ENCODE results near the gene GPR137. TPM values are rescaled to one million over a fixed set of nuclear protein-coding genes. Genes with fewer than 3 reads are reported as not detected.

Gene GPR137
- total and polyA plus RNA-seq, 9 of the 15 experiments (the other 6 are each of a cell fraction or from before 2014, with no cell fraction given): 0.32 to 26.7 (median 10.7) TPM

DNA sequence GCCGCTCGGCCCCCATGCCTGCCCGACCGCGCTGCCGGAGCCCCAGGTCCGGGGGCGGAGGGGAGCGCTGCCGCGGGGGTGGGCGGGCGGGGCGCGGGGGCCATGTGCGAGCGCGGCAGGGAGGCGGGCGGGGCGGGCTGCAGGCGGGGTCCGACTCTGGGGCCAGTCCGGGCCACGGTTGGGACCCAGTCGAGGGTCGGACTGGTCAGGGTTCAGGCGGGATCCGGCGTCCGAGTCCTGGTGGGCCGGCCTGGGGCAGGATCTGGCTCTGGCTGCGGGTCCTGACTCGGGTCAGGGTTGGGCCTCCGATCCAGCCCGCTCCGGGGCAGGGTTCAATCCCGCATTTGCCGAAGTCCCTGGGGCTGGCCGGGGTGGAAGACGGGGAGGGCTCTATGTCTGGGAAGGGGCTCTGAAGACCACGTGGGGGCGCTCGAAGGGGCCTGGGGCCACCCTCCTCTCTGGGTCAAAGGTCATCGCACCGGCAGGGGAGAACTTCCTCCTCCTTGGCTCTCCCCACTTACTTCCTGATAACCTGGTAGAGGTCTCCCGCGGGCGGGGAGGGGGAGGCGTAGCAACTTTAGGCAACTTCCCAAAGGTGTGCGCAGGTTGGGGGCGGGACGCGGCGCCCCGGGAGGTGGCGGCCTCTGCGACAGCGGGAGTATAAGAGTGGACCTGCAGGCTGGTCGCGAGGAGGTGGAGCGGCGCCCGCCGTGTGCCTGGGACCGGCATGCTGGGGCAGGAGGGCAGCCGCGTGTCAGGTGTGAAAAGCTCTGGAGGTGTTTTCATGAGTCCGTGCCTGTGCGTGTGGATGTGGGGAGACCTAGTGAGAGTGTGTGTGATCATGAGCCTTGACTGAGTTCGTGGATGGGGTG lies 20.3 kb downstream of the GPR137 start (continued):
- TF ChIP-seq HDAC6 (IDR thresholded peaks at IDR 0.05; ENCODE audit: low read depth, low read length) (no peak), ZNF717 (CRISPR knock-in tag; IDR thresholded peaks at IDR 0.05) (no peak), MEIS2 (IDR thresholded peaks at IDR 0.05; ENCODE audit: partially characterized antibody) (no peak), NRF1 (conservative IDR thresholded peaks at IDR 0.05 in 1 of 2, IDR thresholded peaks at IDR 0.05 in 1 of 2) (peak; percentile 56 to 62), U2AF1 (optimal IDR thresholded peaks at IDR 0.05; ENCODE audit: low read depth, low read length) (no peak), ADNP (tag; IDR thresholded peaks at IDR 0.05) (no peak), CSDE1 (IDR thresholded peaks at IDR 0.05) (no peak), MTA3 (IDR thresholded peaks at IDR 0.05; ENCODE audit: borderline replicate concordance) (no peak; the same call in 1 of the 2 replicates), RBM14 (IDR thresholded peaks at IDR 0.05; ENCODE audit: borderline replicate concordance, insufficient read depth, low read depth, low read length) (no peak), ZNF274 (IDR thresholded peaks at IDR 0.05; ENCODE audit: borderline replicate concordance, low read depth, low read length) (no peak), ZNF165 (CRISPR knock-in tag; IDR thresholded peaks at IDR 0.05; ENCODE audit: borderline replicate concordance) (no peak), SAFB2 (IDR thresholded peaks at IDR 0.05; ENCODE audit: borderline replicate concordance, low read depth, low read length, severe bottlenecking) (no peak), CBX8 (IDR thresholded peaks at IDR 0.05; ENCODE audit: borderline replicate concordance, extremely low read depth, low read depth, low read length, poor library complexity, severe bottlenecking) (no peak), BCOR (IDR thresholded peaks at IDR 0.05) (no peak), NFATC3 (IDR thresholded peaks at IDR 0.05) (no peak), RBM25 (IDR thresholded peaks at IDR 0.05; ENCODE audit: low read depth, low read length, severe bottlenecking) (no peak)
- TF ChIP-seq, protein P1, sequence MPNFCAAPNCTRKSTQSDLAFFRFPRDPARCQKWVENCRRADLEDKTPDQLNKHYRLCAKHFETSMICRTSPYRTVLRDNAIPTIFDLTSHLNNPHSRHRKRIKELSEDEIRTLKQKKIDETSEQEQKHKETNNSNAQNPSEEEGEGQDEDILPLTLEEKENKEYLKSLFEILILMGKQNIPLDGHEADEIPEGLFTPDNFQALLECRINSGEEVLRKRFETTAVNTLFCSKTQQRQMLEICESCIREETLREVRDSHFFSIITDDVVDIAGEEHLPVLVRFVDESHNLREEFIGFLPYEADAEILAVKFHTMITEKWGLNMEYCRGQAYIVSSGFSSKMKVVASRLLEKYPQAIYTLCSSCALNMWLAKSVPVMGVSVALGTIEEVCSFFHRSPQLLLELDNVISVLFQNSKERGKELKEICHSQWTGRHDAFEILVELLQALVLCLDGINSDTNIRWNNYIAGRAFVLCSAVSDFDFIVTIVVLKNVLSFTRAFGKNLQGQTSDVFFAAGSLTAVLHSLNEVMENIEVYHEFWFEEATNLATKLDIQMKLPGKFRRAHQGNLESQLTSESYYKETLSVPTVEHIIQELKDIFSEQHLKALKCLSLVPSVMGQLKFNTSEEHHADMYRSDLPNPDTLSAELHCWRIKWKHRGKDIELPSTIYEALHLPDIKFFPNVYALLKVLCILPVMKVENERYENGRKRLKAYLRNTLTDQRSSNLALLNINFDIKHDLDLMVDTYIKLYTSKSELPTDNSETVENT (CRISPR knock-in tag; IDR thresholded peaks at IDR 0.05): 0 out of 2 replicates have a peak, but pooled peaks have one; percentile 23
- TF ChIP-seq, protein P2, sequence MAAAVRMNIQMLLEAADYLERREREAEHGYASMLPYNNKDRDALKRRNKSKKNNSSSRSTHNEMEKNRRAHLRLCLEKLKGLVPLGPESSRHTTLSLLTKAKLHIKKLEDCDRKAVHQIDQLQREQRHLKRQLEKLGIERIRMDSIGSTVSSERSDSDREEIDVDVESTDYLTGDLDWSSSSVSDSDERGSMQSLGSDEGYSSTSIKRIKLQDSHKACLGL (CRISPR knock-in tag; IDR thresholded peaks at IDR 0.05; ENCODE audit: borderline replicate concordance, poor library complexity, severe bottlenecking): no peak
- TF ChIP-seq, protein P3, sequence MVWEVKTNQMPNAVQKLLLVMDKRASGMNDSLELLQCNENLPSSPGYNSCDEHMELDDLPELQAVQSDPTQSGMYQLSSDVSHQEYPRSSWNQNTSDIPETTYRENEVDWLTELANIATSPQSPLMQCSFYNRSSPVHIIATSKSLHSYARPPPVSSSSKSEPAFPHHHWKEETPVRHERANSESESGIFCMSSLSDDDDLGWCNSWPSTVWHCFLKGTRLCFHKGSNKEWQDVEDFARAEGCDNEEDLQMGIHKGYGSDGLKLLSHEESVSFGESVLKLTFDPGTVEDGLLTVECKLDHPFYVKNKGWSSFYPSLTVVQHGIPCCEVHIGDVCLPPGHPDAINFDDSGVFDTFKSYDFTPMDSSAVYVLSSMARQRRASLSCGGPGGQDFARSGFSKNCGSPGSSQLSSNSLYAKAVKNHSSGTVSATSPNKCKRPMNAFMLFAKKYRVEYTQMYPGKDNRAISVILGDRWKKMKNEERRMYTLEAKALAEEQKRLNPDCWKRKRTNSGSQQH (CRISPR knock-in tag; IDR thresholded peaks at IDR 0.05): no peak; the same call in 1 of the 2 replicates
- TF ChIP-seq, protein P4, sequence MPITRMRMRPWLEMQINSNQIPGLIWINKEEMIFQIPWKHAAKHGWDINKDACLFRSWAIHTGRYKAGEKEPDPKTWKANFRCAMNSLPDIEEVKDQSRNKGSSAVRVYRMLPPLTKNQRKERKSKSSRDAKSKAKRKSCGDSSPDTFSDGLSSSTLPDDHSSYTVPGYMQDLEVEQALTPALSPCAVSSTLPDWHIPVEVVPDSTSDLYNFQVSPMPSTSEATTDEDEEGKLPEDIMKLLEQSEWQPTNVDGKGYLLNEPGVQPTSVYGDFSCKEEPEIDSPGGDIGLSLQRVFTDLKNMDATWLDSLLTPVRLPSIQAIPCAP (CRISPR knock-in tag; IDR thresholded peaks at IDR 0.05; ENCODE audit: borderline replicate concordance): no peak
